GM12873 (cell line): ENCODE measurements around the gene NOL8.

Source experiments
- TF ChIP-seq, protein P1 (sequence below): IDR thresholded peaks from 2 replicates; pipeline ENCODE4 v1.5.1; 2012; ENCODE audit warnings: low read depth, mild to moderate bottlenecking, moderate library complexity, low read length, control low read depth; ENCODE audit not compliant: insufficient read depth; ENCODE audit errors: missing control alignments

Gene NOL8

GRCh38 chr9:92325269-92325990 lies at the start of gene NOL8, which contains the start of gene CENPP:
Gene NOL8, minus strand, starts transcription at chr9:92325350. Its CDS starts 1,189 bp downstream, at chr9:92324161.
Gene CENPP, plus strand, starts transcription at chr9:92325953.
- TF ChIP-seq, protein P1, sequence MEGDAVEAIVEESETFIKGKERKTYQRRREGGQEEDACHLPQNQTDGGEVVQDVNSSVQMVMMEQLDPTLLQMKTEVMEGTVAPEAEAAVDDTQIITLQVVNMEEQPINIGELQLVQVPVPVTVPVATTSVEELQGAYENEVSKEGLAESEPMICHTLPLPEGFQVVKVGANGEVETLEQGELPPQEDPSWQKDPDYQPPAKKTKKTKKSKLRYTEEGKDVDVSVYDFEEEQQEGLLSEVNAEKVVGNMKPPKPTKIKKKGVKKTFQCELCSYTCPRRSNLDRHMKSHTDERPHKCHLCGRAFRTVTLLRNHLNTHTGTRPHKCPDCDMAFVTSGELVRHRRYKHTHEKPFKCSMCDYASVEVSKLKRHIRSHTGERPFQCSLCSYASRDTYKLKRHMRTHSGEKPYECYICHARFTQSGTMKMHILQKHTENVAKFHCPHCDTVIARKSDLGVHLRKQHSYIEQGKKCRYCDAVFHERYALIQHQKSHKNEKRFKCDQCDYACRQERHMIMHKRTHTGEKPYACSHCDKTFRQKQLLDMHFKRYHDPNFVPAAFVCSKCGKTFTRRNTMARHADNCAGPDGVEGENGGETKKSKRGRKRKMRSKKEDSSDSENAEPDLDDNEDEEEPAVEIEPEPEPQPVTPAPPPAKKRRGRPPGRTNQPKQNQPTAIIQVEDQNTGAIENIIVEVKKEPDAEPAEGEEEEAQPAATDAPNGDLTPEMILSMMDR: no peak

GRCh38 chr9:92373167-92373566 lies 48.0 kb upstream of the NOL8 start:
- TF ChIP-seq, protein P1: no peak

DNA sequence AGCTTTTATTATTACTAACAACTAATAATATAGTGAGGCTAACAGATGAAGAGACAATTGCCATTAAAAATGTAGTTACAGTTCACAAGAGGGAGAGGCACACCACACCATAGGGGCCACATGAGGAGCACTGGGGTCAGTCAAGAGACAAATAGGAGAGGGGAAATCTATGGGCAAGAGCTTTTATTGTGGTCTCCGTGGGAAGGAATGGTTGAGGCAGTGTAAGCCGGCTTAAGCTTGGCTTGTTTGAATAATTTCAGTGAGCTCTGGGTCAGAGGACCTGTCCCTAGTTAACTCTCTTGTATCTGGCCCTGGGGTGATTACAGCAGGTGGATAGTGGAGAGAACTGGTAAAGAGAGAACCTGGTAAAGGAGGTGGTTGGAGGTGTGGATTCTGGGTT lies 43.9 kb upstream of the NOL8 start:
- TF ChIP-seq, protein P1: no peak

- TF ChIP-seq, protein P1: no peak
Observed at GRCh38 chr9:92360083-92360482, 34.9 kb upstream of the NOL8 start.

GRCh38 chr9:92359394-92359995 lies 34.3 kb upstream of the NOL8 start:
- TF ChIP-seq, protein P1: no peak

GRCh38 chr9:92353051-92353450 lies 27.9 kb upstream of the NOL8 start:
- TF ChIP-seq, protein P1: no peak

GRCh38 chr9:92350740-92351133 lies 25.6 kb upstream of the NOL8 start:
- TF ChIP-seq, protein P1: no peak
